ENCODE data around the gene PSMD1.

PSMD1 gene

GRCh38 chr2:231160701-231161100 lies 104.0 kb downstream of the PSMD1 start:
- Histone ChIP-seq H3K27ac (ENCODE audit: low read depth, low read length) (no peak overlapping the region), H3K79me2 (ENCODE audit: control insufficient read depth, low read length) (no peaks in the 10 kb centered on the region), H3K27me3 (ENCODE audit: control insufficient read depth, low read length) (no peaks in the 10 kb centered on the region), H3K4me1 (ENCODE audit: control insufficient read depth, low read length) (no peaks in the 10 kb centered on the region), H3F3A (ENCODE audit: control insufficient read depth, insufficient read depth) (no peaks in the 10 kb centered on the region), H3K36me3 (ENCODE audit: control insufficient read depth, low read length) (peaks cover 52% of the 10 kb centered on the region), H3K4me3 (ENCODE audit: low read length) (no peak overlapping the region), H3K4me2 (ENCODE audit: low read length) (no peak overlapping the region), H4K20me1 (ENCODE audit: control insufficient read depth, insufficient read depth, low read depth, low read length) (no peaks in the 10 kb centered on the region), H3K9me2 (replicated peaks; ENCODE audit: control insufficient read depth, low read length) (no peaks in the 10 kb centered on the region), H3K9me3 (ENCODE audit: control insufficient read depth, insufficient read depth, low read length) (no peaks in the 10 kb centered on the region)
- TF ChIP-seq CTCF (IDR thresholded peaks at IDR 0.05; ENCODE audit: low read depth, low read length, poor library complexity, severe bottlenecking) (no peak), EZH2phosphoT487 (IDR thresholded peaks at IDR 0.05; ENCODE audit: borderline replicate concordance, low read length) (no peak)

DNA sequence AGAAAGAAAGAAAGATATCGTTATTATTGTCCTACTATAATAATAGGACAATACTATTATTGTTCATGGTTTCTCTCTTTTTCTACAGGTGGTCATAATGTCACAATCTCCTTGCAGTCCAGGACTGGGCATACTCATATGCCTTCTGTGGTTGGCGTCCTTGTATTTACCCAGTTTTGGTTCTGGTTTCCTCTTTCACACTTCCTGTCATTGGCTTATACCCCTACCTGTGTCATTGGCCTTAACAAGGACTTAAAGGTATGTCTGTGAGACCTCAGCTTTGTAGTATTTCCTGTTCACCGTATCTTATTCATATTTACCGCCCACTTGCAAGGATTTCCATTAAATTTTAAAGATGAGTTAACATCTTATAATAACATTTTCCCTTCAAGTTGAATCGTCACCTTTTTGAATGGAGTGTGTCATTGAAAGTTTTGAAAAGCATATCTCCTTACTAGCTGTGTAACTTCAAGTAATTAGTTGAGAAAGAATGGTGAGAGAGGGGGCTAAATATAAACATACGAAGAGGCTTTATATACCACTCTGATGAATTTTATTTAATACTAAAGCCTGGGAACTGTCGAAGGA lies 104.7 kb downstream of the PSMD1 start:
- no peak overlapping the region for H3K4me2 ChIP-seq (ENCODE audit: low read length)
- H3K9me3 ChIP-seq (ENCODE audit: control insufficient read depth, insufficient read depth, low read length): no peaks in the 10 kb centered on the region
- no peak for TF ChIP-seq EZH2phosphoT487 (IDR thresholded peaks at IDR 0.05; ENCODE audit: borderline replicate concordance, low read length)
- TF ChIP-seq CTCF (IDR thresholded peaks at IDR 0.05; ENCODE audit: low read depth, low read length, poor library complexity, severe bottlenecking): no peak
- H3F3A ChIP-seq (ENCODE audit: control insufficient read depth, insufficient read depth): no peaks in the 10 kb centered on the region
- H3K9me2 ChIP-seq (replicated peaks; ENCODE audit: control insufficient read depth, low read length): no peaks in the 10 kb centered on the region
- no peak overlapping the region for H3K4me3 ChIP-seq (ENCODE audit: low read length)
- H3K27me3 ChIP-seq (ENCODE audit: control insufficient read depth, low read length): no peaks in the 10 kb centered on the region
- no peak overlapping the region for H3K27ac ChIP-seq (ENCODE audit: low read depth, low read length)
- H3K4me1 ChIP-seq (ENCODE audit: control insufficient read depth, low read length): no peaks in the 10 kb centered on the region
- H3K36me3 ChIP-seq (ENCODE audit: control insufficient read depth, low read length): peaks cover 55% of the 10 kb centered on the region
- no peaks in the 10 kb centered on the region for H4K20me1 ChIP-seq (ENCODE audit: control insufficient read depth, insufficient read depth, low read depth, low read length)
- no peaks in the 10 kb centered on the region for H3K79me2 ChIP-seq (ENCODE audit: control insufficient read depth, low read length)

- Histone ChIP-seq H3K4me3 (ENCODE audit: low read length) (no peak overlapping the region), H3K9me2 (replicated peaks; ENCODE audit: control insufficient read depth, low read length) (no peaks in the 10 kb centered on the region), H3K79me2 (ENCODE audit: control insufficient read depth, low read length) (no peaks in the 10 kb centered on the region), H3K27me3 (ENCODE audit: control insufficient read depth, low read length) (no peaks in the 10 kb centered on the region), H3F3A (ENCODE audit: control insufficient read depth, insufficient read depth) (no peaks in the 10 kb centered on the region), H4K20me1 (ENCODE audit: control insufficient read depth, insufficient read depth, low read depth, low read length) (no peaks in the 10 kb centered on the region), H3K27ac (ENCODE audit: low read depth, low read length) (no peak overlapping the region), H3K9me3 (ENCODE audit: control insufficient read depth, insufficient read depth, low read length) (no peaks in the 10 kb centered on the region), H3K36me3 (ENCODE audit: control insufficient read depth, low read length) (peaks cover 61% of the 10 kb centered on the region), H3K4me2 (ENCODE audit: low read length) (no peak overlapping the region), H3K4me1 (ENCODE audit: control insufficient read depth, low read length) (peaks cover 5% of the 10 kb centered on the region)
- no peak for TF ChIP-seq EZH2phosphoT487 (IDR thresholded peaks at IDR 0.05; ENCODE audit: borderline replicate concordance, low read length)
- no peak for TF ChIP-seq CTCF (IDR thresholded peaks at IDR 0.05; ENCODE audit: low read depth, low read length, poor library complexity, severe bottlenecking)
Observed at GRCh38 chr2:231161877-231162329, 105.2 kb downstream of the PSMD1 start.
